ENCODE data around the gene PEMT. TPM values are rescaled to one million over a fixed set of nuclear protein-coding genes. Genes with fewer than 3 reads are reported as not detected.

PEMT gene
- total RNA-seq, 4 donors from 2014 or later, result 17.7 to 24.8 (median 20.6) TPM

DNA sequence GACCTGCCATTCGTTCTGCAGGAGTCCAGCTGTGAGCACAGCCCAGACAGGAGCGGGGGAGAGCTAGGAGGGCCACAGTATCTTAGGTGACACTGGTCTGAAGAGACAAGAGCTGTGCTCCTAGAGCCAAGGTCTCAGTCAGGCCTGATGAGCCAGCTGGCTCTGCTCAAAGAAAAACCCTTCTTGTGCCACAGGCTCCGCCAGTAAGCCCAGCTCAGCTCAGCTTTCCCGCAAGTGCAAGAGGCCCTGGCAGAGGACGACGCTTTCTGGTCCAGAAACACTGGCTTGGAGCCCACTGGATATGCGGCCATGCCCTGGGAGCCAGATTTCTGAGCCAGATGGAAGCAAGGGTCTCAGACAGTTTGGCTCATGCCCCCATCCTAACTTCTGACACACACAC lies 23.9 kb downstream of the PEMT start:
- Histone ChIP-seq H3K4me3 (no peak overlapping the region), H3K27ac (replicated peaks in 1 of 4) (peak overlapping the region in 1 of 4 donors; percentile 42), H3K9me3 (no peaks in the 10 kb centered on the region), H3K27me3 (no peaks in the 10 kb centered on the region), H3K4me1 (peaks cover 29 to 44% (median 35%) of the 10 kb centered on the region in 4 donors), H3K36me3 (no peaks in the 10 kb centered on the region)
- WGBS, result 17% methylated on average over 1 of the region's 7 CpGs
- intact Hi-C loops (cut with DNase I), result no loop called here
- TF ChIP-seq, protein P1, sequence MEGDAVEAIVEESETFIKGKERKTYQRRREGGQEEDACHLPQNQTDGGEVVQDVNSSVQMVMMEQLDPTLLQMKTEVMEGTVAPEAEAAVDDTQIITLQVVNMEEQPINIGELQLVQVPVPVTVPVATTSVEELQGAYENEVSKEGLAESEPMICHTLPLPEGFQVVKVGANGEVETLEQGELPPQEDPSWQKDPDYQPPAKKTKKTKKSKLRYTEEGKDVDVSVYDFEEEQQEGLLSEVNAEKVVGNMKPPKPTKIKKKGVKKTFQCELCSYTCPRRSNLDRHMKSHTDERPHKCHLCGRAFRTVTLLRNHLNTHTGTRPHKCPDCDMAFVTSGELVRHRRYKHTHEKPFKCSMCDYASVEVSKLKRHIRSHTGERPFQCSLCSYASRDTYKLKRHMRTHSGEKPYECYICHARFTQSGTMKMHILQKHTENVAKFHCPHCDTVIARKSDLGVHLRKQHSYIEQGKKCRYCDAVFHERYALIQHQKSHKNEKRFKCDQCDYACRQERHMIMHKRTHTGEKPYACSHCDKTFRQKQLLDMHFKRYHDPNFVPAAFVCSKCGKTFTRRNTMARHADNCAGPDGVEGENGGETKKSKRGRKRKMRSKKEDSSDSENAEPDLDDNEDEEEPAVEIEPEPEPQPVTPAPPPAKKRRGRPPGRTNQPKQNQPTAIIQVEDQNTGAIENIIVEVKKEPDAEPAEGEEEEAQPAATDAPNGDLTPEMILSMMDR (IDR thresholded peaks at IDR 0.05), result no peak
- TF ChIP-seq EP300 (IDR thresholded peaks at IDR 0.05), result no peak
- TF ChIP-seq POLR2AphosphoS5 (IDR thresholded peaks at IDR 0.05), result peak in 1 of 2 donors; percentile 15
- TF ChIP-seq POLR2A (IDR thresholded peaks at IDR 0.05; ENCODE audit: low read depth), result no peak
- DNase-seq (ENCODE audit: extremely low spot score), result no peak

DNA sequence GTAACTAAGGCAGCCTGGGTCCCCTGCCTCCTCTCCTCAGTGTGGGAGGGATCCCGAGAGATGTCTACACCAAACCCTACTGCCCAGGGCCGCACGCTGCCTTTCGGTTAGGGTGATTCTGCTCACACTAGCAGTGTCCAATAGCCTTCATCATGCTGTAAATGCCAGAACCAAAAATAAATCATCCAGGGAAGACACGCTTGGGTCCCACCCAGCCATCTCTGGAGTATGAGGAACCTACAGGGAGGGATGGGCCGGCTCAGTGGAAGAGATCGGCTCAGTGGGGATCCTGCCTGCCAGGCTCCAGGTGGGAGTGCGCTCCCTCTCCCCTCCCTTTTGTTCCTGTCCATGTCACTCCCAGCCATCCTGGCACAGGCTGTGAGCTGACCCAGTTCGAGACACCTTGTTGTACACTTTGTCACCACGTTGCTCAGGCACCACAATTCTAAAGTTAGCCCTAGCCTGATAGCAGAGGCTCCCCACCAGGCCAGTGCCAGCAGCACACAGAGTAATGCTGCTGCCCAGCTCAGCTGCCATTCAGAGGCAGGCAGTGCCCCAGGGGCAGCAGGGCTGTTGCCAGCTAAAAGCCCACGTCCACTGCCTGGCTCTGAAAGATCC lies 24.5 kb downstream of the PEMT start:
- no peaks in the 10 kb centered on the region for H3K9me3 ChIP-seq
- H3K27me3 ChIP-seq, result no peaks in the 10 kb centered on the region
- peaks cover 29 to 44% (median 35%) of the 10 kb centered on the region in 4 donors for H3K4me1 ChIP-seq
- intact Hi-C loops (cut with DNase I), result no loop called here
- H3K27ac ChIP-seq (replicated peaks in 1 of 4), result peak overlapping the region in 1 of 4 donors; percentile 42
- no peak overlapping the region for H3K4me3 ChIP-seq
- TF ChIP-seq, protein P1 (IDR thresholded peaks at IDR 0.05), result no peak
- no peak for TF ChIP-seq EP300 (IDR thresholded peaks at IDR 0.05)
- no peak for TF ChIP-seq POLR2A (IDR thresholded peaks at IDR 0.05; ENCODE audit: low read depth)
- TF ChIP-seq POLR2AphosphoS5 (IDR thresholded peaks at IDR 0.05), result no peak
- H3K36me3 ChIP-seq, result no peaks in the 10 kb centered on the region
- WGBS, result 69% methylated on average over 10 of the region's 11 CpGs
- no peak for DNase-seq (ENCODE audit: extremely low spot score)

DNA sequence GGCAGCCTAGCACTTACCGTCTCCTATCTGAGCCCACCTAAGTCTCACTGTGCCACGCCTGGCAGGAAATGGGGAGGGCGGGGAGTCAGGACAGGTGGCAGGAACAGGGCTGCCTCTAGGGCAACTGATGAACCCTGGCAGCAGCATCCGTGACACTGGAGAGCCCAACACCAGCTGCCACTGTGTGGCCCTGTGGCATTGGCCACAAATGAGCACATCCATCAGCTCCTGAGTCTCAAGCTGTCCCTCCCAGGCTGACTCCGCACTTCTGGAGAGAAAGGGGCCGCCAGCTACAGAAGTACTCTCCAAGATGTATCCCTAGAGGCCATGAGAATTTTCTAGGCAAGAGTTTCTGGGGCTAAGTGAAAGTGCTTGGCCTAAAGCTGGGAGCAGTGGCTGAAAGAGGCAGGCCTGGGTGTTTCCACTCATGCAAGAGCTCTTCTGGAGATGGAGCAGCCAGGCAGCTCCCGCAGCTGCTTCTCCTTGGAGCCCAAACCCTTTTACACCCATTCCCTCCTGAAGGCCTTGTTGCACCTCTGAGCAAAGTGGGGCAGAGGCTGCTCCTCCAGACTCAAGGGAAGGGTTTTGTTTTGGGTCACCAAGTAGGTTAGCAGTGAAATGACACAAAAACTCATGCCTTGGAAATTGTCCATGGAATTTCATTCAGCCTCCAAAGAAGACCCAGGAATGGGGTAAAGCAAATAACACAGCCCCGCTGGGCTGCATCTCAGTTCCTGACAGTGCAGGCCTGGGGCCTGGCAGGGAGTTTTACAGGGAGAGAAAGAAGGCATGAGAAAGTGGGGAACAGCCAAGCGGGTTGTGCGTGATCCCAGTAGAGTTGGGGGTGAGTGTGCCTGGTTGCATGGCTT lies 25.8 kb downstream of the PEMT start:
- H3K27ac ChIP-seq (replicated peaks in 1 of 4), result no peak overlapping the region
- intact Hi-C loops (cut with DNase I), result no loop called here
- TF ChIP-seq POLR2A (IDR thresholded peaks at IDR 0.05; ENCODE audit: low read depth) (no peak), POLR2AphosphoS5 (IDR thresholded peaks at IDR 0.05) (no peak), EP300 (IDR thresholded peaks at IDR 0.05) (no peak)
- TF ChIP-seq, protein P1 (IDR thresholded peaks at IDR 0.05), result no peak
- H3K4me1 ChIP-seq, result peaks cover 29 to 44% (median 35%) of the 10 kb centered on the region in 4 donors
- H3K27me3 ChIP-seq, result no peaks in the 10 kb centered on the region
- DNase-seq (ENCODE audit: extremely low spot score), result no peak
- H3K36me3 ChIP-seq, result no peaks in the 10 kb centered on the region
- no peaks in the 10 kb centered on the region for H3K9me3 ChIP-seq
- WGBS, result 79% methylated on average over 9 of the region's 10 CpGs
- H3K4me3 ChIP-seq, result no peak overlapping the region

DNA sequence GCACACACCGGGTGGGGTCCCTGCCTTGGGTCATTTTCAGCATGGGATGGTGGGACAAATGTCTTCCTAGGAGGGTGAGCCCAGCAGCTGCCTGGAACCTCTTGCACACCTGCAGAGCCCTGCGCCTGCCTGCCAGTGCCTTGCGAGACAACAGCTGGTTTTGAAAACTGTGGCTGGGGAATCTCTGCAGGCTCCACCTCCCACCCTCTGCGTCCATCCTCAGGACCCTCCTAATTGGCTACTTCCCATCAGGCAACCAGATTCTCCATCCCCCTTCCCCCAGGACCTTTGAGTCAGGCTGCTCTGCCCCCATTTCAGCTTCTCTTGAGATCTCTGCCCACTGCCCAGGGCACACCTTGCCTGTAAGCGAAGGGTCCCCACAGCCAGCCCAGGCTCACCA lies 26.6 kb downstream of the PEMT start:
- Histone ChIP-seq H3K27me3 (no peaks in the 10 kb centered on the region), H3K4me1 (peaks cover 29 to 37% (median 35%) of the 10 kb centered on the region in 4 donors), H3K27ac (replicated peaks in 1 of 4) (no peak overlapping the region), H3K36me3 (no peaks in the 10 kb centered on the region), H3K9me3 (no peaks in the 10 kb centered on the region), H3K4me3 (no peak overlapping the region)
- TF ChIP-seq, protein P1 (IDR thresholded peaks at IDR 0.05), result no peak
- TF ChIP-seq POLR2A (IDR thresholded peaks at IDR 0.05; ENCODE audit: low read depth), result no peak
- TF ChIP-seq EP300 (IDR thresholded peaks at IDR 0.05), result no peak
- TF ChIP-seq POLR2AphosphoS5 (IDR thresholded peaks at IDR 0.05), result no peak
- DNase-seq (ENCODE audit: extremely low spot score), result no peak
- intact Hi-C loops (cut with DNase I), result no loop called here
- 98% methylated on average over 4 of the region's 5 CpGs for WGBS

Measured in esophagus muscularis mucosa (tissue), 4 donors.